CD14-positive monocyte (primary cell): ENCODE data around the gene OR1D5. TPM values are rescaled to one million over a fixed set of nuclear protein-coding genes. Genes with fewer than 3 reads are reported as not detected.
"Not testable (repeated sequence)": the region's sequence is repeated elsewhere in the genome, so short reads cannot be mapped to it uniquely, and the experiment has no call there.

Source experiments
- DNase-seq, 3 donors: peaks; one replicate each; pipeline ENCODE4 v3.0.0-alpha.2; 2011 to 2022
- H2AFZ ChIP-seq: 2 replicates; pipeline ENCODE4 v1.6.0; 2012; ENCODE audit warnings: mild to moderate bottlenecking, low read depth, low read length, inconsistent platforms; ENCODE audit not compliant: insufficient read depth, poor library complexity, severe bottlenecking
- H3K27ac ChIP-seq, 2 donors: 1 replicate in 1 of 2; 2 replicates in 1 of 2; pipeline ENCODE4 v1.5.1; 2012 to 2013; ENCODE audit warnings: low read length in 2 of 2, control low read depth in 1 of 2, inconsistent platforms in 1 of 2, low read depth in 1 of 2, mild to moderate bottlenecking in 1 of 2
- H3K27me3 ChIP-seq, 2 donors: one replicate each; pipeline versions ENCODE4 v1.6.0 to v1.6.1; 2011 to 2013; ENCODE audit warnings: low read length in 2 of 2; ENCODE audit not compliant: control insufficient read depth in 2 of 2, insufficient read depth in 2 of 2
- H3K36me3 ChIP-seq, 2 donors: replicated peaks in 1 of 2; 1 replicate in 1 of 2; 2 replicates in 1 of 2; pipeline versions ENCODE4 v1.5.1 to v1.6.1; 2012 to 2013; ENCODE audit warnings: low read length in 2 of 2, control low read depth in 1 of 2, inconsistent platforms in 1 of 2, mild to moderate bottlenecking in 1 of 2; ENCODE audit not compliant: insufficient read depth in 2 of 2, control insufficient read depth in 1 of 2
- H3K4me1 ChIP-seq, 2 donors: 1 replicate in 1 of 2; 2 replicates in 1 of 2; pipeline versions ENCODE4 v1.5.1 to v1.6.1; 2012 to 2013; ENCODE audit warnings: low read length in 2 of 2, control low read depth in 1 of 2, inconsistent platforms in 1 of 2, mild to moderate bottlenecking in 1 of 2, moderate library complexity in 1 of 2; ENCODE audit not compliant: insufficient read depth in 2 of 2, control insufficient read depth in 1 of 2
- H3K4me2 ChIP-seq: replicated peaks from 2 replicates; pipeline ENCODE3; 2012; ENCODE audit warnings: low read length, moderate library complexity, mild to moderate bottlenecking; ENCODE audit not compliant: poor library complexity, severe bottlenecking; ENCODE audit errors: extremely low read depth
- H3K4me3 ChIP-seq, 3 experiments: fragments of 200-600 bp in 1 of 3; sonication (generic) in 1 of 3; replicated peaks in 1 of 3; 1 replicate in 2 of 3; 2 replicates in 1 of 3; pipeline ENCODE4 v1.5.1; 2011 to 2013; ENCODE audit warnings: low read length in 3 of 3, mild to moderate bottlenecking in 3 of 3, control low read depth in 2 of 3, low read depth in 2 of 3, inconsistent platforms in 1 of 3, moderate library complexity in 1 of 3
- H3K79me2 ChIP-seq: 2 replicates; pipeline ENCODE4 v1.6.0; 2012; ENCODE audit warnings: mild to moderate bottlenecking, control low read depth, inconsistent platforms, low read length, moderate library complexity; ENCODE audit not compliant: insufficient read depth
- H3K9ac ChIP-seq: 2 replicates; pipeline ENCODE4 v1.6.0; 2017; ENCODE audit warnings: low read length, mild to moderate bottlenecking; ENCODE audit not compliant: insufficient read depth, poor library complexity, severe bottlenecking
- H3K9me3 ChIP-seq, 2 donors: replicated peaks in 1 of 2; 1 replicate in 1 of 2; 2 replicates in 1 of 2; pipeline versions ENCODE4 v1.5.1 to v1.6.1; 2012 to 2013; ENCODE audit warnings: low read length in 2 of 2, control low read depth in 1 of 2; ENCODE audit not compliant: control insufficient read depth in 1 of 2, insufficient read depth in 1 of 2
- H4K20me1 ChIP-seq: 2 replicates; pipeline ENCODE4 v1.6.0; 2012; ENCODE audit warnings: mild to moderate bottlenecking, low read length, control low read depth, moderate library complexity; ENCODE audit not compliant: insufficient read depth
- H3K27ac Mint-ChIP-seq, 7 donors: one replicate each; pipeline ENCODE4 v1.8.0; 2020; ENCODE audit warnings: mild to moderate bottlenecking in 7 of 7, mixed read lengths in 7 of 7, moderate library complexity in 6 of 7, inconsistent platforms in 2 of 7
- H3K27me3 Mint-ChIP-seq, 3 donors: one replicate each; pipeline ENCODE4 v1.8.0; 2021 to 2022; ENCODE audit warnings: low read depth in 3 of 3, mild to moderate bottlenecking in 3 of 3, mixed read lengths in 3 of 3, moderate library complexity in 3 of 3, inconsistent platforms in 1 of 3
- H3K36me3 Mint-ChIP-seq, 2 donors: one replicate each; pipeline ENCODE4 v1.8.0; 2020; ENCODE audit warnings: mixed read lengths in 2 of 2, inconsistent platforms in 1 of 2, mild to moderate bottlenecking in 1 of 2
- H3K4me1 Mint-ChIP-seq: one replicate; pipeline ENCODE4 v1.8.0; 2020; ENCODE audit warnings: mild to moderate bottlenecking, mixed read lengths
- H3K4me3 Mint-ChIP-seq, 2 donors: one replicate each; pipeline ENCODE4 v1.8.0; 2020; ENCODE audit warnings: mild to moderate bottlenecking in 2 of 2, mixed read lengths in 2 of 2, moderate library complexity in 1 of 2
- H3K9me3 Mint-ChIP-seq, 7 donors: one replicate each; pipeline ENCODE4 v1.8.0; 2020 to 2022; ENCODE audit warnings: mixed read lengths in 7 of 7, mild to moderate bottlenecking in 6 of 7, moderate library complexity in 6 of 7, inconsistent platforms in 2 of 7
- WGBS: methylation state at CpG from one replicate; pipeline ENCODE4 v1.1.5; 2013; ENCODE audit warnings: missing lambda C conversion rate; ENCODE audit not compliant: insufficient coverage; 5-methylcytosine and 5-hydroxymethylcytosine counted together
- intact Hi-C, 2 donors: fragments of 100-400 bp; cut with micrococcal nuclease; formaldehyde crosslinking; loops; one replicate each; pipeline versions ENCODE4 v1.15.0 to v1.15.1; 2023
- polyA plus RNA-seq, 3 donors: library from polyadenylated mRNA; depleted of rRNA in 1 of 3; unstranded in 2 of 3; stranded (reverse) in 1 of 3; fragments of 300-500 nt in 2 of 3; fragments of >200 nt in 1 of 3; fragmentation: Illumina TruSeq in 2 of 3; gene quantifications; 1 replicate in 2 of 3; 2 replicates in 1 of 3; pipeline ENCODE4 v1.2.3, GENCODE V29; 2012 to 2021
- TF ChIP-seq, protein P1 (sequence below): fragments of 200-600 bp; IDR thresholded peaks from one replicate; pipeline ENCODE4 v1.8.0; 2022; ENCODE audit warnings: antibody characterized with exemption, mild to moderate bottlenecking

Gene OR1D5
- polyA plus RNA-seq, 3 donors: not detected

DNA sequence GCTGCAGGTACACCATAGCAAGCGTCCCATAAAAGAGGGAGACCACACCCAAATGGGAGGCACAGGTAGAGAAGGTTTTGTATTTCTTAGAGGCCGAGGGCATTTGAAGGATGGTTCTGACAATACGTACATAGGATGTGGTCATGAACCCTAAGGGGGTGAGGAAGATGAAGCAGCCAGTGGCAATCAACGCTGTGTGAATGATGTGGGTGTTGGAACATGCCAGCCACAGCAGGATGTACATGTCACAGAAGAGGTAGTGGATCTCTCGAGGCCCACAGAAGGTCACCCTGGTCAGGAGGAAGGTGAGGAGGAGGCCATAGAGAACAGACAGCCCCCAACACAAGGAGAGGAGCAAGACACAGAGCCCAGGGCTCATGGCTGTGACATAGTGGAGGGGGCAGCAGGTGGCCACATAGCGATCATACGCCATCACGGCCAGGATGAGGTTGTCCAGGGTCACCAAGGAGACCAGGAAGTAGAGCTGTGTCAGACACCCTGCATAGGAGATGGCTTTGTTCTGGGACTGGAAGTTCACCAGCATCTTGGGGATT, 506 bp downstream of the OR1D5 start:
- H3K4me2 ChIP-seq, H3K27ac ChIP-seq, DNase-seq, H3K79me2 ChIP-seq, H4K20me1 ChIP-seq, H3K9ac ChIP-seq, H3K27me3 Mint-ChIP-seq, H3K36me3 ChIP-seq, intact Hi-C loops, H3K9me3 ChIP-seq, H3K4me3 Mint-ChIP-seq, H3K9me3 Mint-ChIP-seq, H2AFZ ChIP-seq, H3K4me1 Mint-ChIP-seq, H3K27me3 ChIP-seq, H3K4me3 ChIP-seq, H3K4me1 ChIP-seq, H3K36me3 Mint-ChIP-seq: not testable (repeated sequence)
- H3K27ac Mint-ChIP-seq: peak overlapping the region in 1 of 7 donors; percentile 68
- WGBS: 80% methylated on average over 1 of the region's 8 CpGs

DNA sequence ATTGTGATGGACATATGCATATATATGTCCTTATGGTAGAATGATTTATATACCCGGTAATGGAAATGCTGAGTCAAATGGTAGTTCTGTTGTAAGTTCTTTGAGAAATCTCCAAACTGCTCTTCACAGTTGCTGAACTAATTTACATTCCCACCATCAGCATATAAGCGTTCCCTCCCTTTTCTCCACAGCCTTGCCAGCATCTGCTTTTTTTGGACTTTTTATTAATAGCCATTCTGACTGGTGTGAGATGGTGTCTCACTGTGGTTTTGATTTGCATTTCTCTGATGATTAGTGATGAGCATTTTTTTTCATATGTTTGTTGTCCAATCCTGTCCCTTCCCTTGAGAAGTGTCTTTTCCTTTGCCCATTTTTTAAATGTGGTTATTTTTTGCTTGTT, 8.5 kb downstream of the OR1D5 start:
- H3K27ac Mint-ChIP-seq, H3K4me3 Mint-ChIP-seq, intact Hi-C loops, H3K27me3 ChIP-seq, H3K4me1 ChIP-seq, H3K27me3 Mint-ChIP-seq, H3K9ac ChIP-seq, DNase-seq, H4K20me1 ChIP-seq, H3K9me3 Mint-ChIP-seq, H3K27ac ChIP-seq, H3K36me3 ChIP-seq, H3K79me2 ChIP-seq, H2AFZ ChIP-seq, H3K36me3 Mint-ChIP-seq, H3K4me2 ChIP-seq, H3K9me3 ChIP-seq, H3K4me1 Mint-ChIP-seq, H3K4me3 ChIP-seq: not testable (repeated sequence)
- WGBS: no CpG with 5 or more reads among the region's 2 CpGs

DNA sequence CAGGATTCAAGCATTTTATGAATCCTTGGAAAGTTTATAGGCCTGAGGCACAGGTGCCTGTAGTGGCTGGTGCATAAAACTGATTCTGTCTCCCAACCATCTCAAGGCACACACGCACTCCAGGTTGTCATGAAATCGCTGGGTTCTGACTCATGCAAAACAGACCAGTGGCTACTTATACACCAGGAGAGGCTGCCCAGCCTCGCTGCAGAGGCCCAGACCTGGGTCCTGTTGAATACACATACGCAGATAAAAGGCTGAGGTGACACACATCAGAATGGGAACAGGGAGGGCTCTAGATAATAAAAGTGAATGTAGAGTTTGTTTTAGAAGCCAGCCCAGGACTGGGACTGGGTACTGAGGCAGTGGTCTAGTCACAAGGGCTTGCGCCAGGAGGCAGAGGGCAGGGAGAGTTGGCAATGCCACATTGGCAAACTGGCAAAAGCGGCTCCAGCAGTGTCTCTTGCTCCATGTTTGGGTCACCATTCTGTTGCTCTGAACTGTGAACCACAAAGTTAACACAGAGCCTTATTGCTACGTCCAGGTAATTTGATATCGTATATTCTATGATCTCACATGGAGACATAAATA, 13.6 kb downstream of the OR1D5 start:
- Histone ChIP-seq H3K9me3 (no peaks in the 10 kb centered on the region), H4K20me1 (no peaks in the 10 kb centered on the region), H2AFZ (peak overlapping the region; percentile 100), H3K9ac (no peak overlapping the region), H3K4me3 (peak overlapping the region in 1 of 3 experiments; percentile 99), H3K4me1 (peaks cover 11 to 12% of the 10 kb centered on the region in 2 donors), H3K79me2 (no peaks in the 10 kb centered on the region), H3K27me3 (no peaks in the 10 kb centered on the region), H3K36me3 (no peaks in the 10 kb centered on the region), H3K27ac (no peak overlapping the region), H3K4me2 (peak overlapping the region; percentile 99)
- Mint-ChIP-seq H3K27ac (peak overlapping the region in 1 of 7 donors; percentile 70), H3K36me3 (no peaks in the 10 kb centered on the region), H3K9me3 (no peaks in the 10 kb centered on the region), H3K4me1 (peaks cover 3% of the 10 kb centered on the region), H3K27me3 (peaks cover 0 to 2% (median 0%) of the 10 kb centered on the region in 3 donors), H3K4me3 (peak overlapping the region; percentile 88 to 93)
- 94% methylated on average over 5 of the region's 8 CpGs for WGBS
- DNase-seq: peak in 1 of 3 donors; percentile 7
- TF ChIP-seq, protein P1, sequence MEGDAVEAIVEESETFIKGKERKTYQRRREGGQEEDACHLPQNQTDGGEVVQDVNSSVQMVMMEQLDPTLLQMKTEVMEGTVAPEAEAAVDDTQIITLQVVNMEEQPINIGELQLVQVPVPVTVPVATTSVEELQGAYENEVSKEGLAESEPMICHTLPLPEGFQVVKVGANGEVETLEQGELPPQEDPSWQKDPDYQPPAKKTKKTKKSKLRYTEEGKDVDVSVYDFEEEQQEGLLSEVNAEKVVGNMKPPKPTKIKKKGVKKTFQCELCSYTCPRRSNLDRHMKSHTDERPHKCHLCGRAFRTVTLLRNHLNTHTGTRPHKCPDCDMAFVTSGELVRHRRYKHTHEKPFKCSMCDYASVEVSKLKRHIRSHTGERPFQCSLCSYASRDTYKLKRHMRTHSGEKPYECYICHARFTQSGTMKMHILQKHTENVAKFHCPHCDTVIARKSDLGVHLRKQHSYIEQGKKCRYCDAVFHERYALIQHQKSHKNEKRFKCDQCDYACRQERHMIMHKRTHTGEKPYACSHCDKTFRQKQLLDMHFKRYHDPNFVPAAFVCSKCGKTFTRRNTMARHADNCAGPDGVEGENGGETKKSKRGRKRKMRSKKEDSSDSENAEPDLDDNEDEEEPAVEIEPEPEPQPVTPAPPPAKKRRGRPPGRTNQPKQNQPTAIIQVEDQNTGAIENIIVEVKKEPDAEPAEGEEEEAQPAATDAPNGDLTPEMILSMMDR: no peak
- intact Hi-C loops: loop anchor here in 1 of 2 donors (5.0 to 10.0 kb wide), 2 partner anchors 585 to 798 kb away; partner anchors contain the start of genes CTNS, NCBP3 and SHPK
